Retina (tissue), 1 donor: ENCODE measurements around the gene RNF13.
A peak's percentile ranks its signal among the peaks of the same experiment; 100 is the strongest.
"Not testable (repeated sequence)": the region's sequence is repeated elsewhere in the genome, so short reads cannot be mapped to it uniquely, and the experiment has no call there.

ENCODE experiments used
- DNase-seq: peaks from one replicate; pipeline ENCODE4 v3.0.0-alpha.2; 2016

Gene RNF13

GRCh38 chr3:149959443-149959842 lies 146.4 kb downstream of the RNF13 start:
- DNase-seq, result no peak

- DNase-seq, result no peak
Observed at GRCh38 chr3:149963485-149963884, 150.5 kb downstream of the RNF13 start.

GRCh38 chr3:149964291-149964690 lies 151.3 kb downstream of the RNF13 start:
- no peak for DNase-seq

GRCh38 chr3:149965278-149965677 lies 152.3 kb downstream of the RNF13 start:
- DNase-seq, result no peak

DNA sequence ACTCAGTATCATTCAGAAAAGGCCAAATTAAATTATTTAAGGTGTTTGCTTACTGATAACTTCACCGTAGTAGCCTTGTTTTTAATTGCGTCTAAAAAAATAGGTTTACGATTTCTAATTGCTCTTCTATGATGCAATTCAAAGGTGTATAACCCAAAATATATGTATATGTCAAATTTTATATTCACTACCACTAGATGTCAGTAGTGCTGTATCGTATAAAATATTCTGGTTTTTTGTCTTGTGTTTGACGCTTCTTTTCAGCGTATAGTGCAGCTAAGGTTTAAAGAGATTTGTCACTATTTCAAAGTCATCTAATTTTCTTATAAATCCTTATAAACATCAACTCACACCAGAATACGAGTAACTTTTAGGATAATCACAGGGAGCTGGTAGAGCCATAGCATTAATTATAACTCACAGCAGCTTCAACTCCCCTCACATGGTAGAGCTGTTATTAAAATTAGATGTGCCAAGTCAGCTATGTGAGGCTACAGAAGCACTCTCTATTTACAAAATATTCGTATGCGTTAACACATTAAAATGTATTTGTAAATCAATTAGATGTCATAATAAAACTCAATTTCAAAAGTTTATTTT lies 154.2 kb downstream of the RNF13 start:
- peak; percentile 45 for DNase-seq

DNA sequence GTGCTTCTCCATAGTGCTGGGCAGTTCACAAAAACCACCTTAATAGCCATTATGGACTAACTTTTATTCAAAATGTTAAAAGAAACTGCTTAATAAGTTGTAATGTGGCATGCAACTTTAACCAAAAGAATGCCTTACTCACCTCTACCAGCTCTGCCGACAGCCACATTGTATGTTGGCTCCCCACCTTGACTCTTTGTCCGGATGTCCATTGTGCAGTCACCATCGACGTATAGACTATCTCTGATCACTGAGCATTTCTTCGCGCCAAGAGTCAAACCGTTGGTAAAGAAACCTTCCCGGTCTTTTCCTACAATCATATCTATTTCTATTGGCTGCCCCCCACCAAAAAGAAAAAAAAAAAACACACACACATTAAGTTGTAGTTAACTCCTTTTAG lies 155.2 kb downstream of the RNF13 start:
- DNase-seq, result peak; percentile 24

- peak; percentile 76 for DNase-seq
Observed at GRCh38 chr3:149969110-149969939, 156.3 kb downstream of the RNF13 start.

DNA sequence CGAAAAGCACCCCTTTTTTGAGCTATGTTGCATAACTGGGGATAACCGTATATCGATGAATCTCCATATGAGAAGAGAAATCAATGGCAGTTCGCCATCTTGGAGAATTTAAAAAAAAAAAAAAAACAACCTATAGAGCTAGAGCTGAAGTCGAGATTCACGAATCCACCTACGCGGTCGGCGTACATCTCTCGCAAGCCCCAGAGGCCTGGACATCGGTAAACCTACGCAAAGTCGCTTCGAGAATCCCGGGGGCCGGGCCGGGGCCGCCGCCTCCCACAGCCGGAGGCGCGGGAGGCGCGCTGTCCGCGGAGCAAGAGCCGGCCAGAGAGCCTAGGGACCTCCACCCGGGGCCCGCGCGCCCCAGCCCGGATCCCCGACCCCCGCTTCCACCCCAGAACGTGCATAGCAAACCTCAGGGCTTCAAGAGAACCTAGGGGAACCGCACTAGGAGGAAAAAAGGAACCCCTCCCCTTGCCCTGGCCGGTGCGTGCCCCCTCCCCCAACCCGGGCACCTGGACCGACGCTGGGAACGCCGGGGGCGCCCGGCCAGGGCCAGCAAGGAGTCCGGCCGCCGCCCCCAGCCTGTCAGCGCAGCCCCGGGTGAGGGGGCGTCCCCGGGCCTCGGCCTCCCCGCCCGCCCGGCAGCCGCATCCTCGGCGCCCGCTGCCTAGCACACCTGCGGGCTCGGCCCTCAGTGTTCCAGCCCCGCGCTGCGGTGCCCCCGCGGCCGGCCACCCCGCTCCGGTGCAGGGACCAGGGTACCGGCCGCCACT lies 157.1 kb downstream of the RNF13 start:
- DNase-seq, result peak; percentile 93

DNA sequence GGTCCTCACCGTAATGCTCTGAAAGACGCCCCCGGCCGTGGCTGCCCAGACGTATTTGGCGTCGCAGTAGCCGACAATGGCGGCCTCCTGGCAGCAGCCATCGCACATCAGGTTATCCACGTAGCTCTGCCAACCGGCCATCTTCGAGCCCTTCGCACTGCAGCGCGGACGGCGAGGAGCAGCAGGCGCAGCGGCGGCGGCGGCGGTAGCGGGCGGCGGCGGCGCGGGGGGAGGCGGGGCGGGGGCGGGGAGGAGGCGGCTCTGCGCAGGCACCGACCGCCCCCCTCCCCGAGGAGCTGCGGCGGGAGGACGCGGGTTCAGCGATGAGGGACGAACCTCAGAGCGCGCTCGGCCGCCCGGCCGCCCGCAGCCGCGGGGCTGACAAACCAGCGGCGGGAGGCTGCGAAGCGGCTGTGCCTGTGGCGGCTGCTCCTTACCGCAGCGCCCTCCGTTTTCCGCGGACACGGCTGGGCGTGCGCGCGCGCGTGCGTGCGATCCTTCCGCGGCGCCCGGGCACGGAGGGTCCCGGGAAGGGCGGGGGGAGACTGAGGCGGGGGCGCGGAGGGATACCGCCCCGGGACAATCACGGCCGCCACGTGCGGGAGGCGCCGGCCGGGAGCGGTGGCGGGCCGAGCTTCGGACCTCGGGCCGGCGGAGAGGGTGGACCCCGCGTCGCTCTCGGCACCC lies 157.8 kb downstream of the RNF13 start, which contains the start of gene PFN2:
TSS of gene PFN2 (minus strand) at position 180 of the 687 bp plus-strand sequence. CDS start at position 141, 39 bp downstream.
- DNase-seq, result peak; percentile 95

- peak; percentile 95 for DNase-seq
Observed at GRCh38 chr3:149971403-149972075, 158.5 kb downstream of the RNF13 start.

DNA sequence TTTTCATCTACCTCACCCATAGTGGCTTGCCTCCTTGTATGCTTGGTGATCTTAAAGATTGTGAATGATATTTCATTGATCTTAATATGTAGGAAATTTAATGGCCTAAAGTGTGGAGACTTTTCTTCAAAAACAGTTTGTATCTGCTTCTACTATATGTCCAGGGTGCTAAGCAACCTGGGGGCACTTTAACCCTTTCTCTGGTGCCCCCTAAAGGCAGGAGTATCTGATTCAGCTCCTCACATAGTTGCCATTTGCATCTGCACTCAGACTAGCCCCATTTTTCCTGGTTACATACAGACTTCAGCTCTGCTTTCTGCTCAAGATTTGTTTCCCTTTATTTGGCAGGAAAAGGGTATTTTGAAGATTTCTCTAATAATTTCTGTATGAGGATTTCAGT lies 162.9 kb downstream of the RNF13 start:
- DNase-seq, result no peak

- no peak for DNase-seq
Observed at GRCh38 chr3:149977386-149977785, 164.4 kb downstream of the RNF13 start.

DNA sequence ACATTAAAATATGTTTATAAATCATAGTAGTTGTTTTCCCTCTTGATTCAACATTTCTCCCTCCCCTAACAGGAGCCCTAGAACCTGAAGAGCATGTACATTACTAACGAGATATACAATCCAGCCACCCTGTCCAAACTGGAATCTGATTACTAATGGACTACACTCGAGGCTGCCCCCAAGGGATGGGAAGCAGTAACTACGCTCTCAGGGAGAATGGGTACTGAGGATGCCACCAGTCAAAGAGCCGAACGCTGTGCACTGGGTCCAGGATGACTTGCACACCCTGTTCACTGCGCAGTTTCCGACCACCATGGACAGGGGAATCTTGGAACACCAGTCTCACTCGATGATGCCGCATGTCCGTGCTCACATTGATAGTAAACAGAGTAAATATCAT lies 169.0 kb downstream of the RNF13 start:
- DNase-seq, result not testable (repeated sequence)

GRCh38 chr3:149983053-149983452 lies 170.0 kb downstream of the RNF13 start:
- not testable (repeated sequence) for DNase-seq

- DNase-seq, result no peak
Observed at GRCh38 chr3:149983628-149984027, 170.6 kb downstream of the RNF13 start.

DNA sequence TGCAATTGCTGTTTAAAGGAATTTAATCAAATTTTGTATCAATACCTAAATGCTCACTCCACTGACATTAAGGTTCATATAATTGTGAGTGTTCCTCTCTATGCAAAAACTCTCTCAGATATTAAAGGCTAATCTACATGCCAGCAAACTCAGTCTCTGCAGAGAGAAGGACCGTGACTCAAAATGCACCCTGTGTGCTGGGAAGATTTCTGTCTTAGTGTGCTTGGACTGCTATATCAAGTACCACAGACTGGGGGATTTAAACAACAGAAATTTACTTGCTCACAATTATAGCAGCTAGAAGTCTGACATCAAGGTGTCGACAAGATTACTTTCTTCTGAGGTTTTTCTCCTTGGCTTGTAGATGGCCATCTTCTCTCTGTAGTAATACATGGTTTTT lies 176.3 kb downstream of the RNF13 start:
- no peak for DNase-seq

- DNase-seq, result no peak
Observed at GRCh38 chr3:149990423-149990948, 177.5 kb downstream of the RNF13 start.

DNA sequence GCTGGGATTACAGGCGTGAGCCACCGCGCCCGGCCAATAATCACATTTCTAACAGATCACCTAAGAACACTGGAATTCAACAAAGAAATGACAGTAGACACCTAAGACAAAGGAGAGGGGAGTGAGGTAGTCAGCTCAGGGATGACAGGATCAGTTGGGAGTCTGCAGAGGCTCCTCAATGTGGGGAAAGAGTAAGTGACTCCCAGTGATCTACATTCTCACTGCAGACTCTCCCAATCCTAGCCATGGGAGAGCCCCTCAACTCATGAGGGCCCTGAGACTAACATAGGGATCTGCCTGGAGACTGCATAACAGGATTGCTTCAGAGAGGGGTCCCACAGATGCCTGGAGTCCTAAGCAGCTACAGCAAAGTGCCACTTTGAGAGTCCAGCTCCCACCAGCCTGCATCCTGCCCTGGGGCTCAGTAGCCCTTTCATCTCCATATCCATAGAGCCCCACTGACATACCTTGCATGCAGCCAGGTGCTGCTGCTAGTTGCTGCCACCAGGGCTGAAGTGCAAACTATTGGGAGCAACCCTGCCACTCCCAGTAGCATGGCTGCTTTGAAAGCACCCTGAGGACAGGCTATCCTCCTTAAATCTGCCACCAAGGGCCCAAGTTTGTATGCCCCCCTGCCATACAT lies 179.5 kb downstream of the RNF13 start:
- no peak for DNase-seq

DNA sequence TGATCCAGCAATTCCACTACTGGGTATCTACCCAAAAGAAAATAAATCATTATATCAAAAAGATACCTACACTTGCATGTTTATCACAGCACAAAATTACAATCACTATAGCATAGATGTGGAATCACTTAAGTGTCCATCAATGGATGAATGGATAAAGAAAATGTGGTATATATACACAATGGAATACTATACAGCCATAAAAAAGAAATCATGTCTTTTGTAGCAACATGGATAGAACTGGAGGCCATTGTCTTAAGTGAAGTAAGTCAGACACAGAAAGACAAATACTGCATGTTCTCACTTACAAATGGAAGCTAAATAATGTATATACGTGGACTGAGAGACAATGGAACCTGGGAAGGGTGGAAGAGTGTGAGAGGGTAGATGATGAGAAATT lies 185.9 kb downstream of the RNF13 start:
- DNase-seq, result no peak

DNA sequence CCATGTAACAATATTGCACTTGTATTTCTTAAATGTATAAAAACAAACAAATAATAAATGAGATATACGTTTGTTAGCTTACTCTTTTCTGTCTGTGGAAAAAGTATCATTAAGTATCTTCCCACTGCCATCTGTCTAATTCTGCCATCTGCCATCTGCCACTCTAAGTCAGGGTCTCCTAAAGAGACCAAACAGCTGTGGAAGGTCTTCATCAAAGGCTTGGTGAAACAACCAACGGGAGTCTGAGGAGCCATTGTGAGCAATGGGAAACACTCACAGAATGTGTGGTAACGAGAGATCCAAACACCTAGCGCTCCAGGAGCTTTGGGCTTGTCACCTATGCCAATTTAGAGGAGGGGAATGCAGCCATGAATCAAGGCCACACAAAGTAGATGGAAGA lies 186.4 kb downstream of the RNF13 start:
- DNase-seq, result no peak

DNA sequence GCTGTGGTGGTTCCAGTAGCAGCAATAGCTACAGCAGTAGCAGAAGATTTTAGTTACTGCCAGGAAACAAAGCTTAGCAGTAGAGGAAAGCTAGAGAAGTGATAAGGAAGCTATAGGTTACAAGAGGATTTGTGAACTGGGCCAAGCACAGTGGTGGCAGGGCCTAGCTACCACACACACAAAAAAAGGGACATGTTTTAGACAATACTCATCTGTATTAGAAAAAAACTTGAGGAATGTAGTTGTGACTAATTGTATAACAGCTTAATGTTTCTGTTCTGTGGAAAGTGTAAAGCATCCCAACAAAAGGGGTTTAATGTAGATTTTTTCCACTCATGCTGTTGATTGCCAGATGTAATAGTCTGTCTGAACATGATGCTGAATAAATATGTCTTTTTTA lies 187.6 kb downstream of the RNF13 start:
- DNase-seq, result no peak
